ENCODE results near the gene RIPK3.

RIPK3 gene

GRCh38 chr14:24329073-24329663 lies 10.6 kb downstream of the RIPK3 start:
- no peak for TF ChIP-seq FOXP2 (optimal IDR thresholded peaks at IDR 0.05; ENCODE audit: borderline replicate concordance, extremely low read depth, extremely low read length, insufficient read depth)

GRCh38 chr14:24327303-24327702 lies 12.5 kb downstream of the RIPK3 start:
- TF ChIP-seq REST (IDR thresholded peaks at IDR 0.05; ENCODE audit: insufficient read depth in 1 of 2, low read depth in 2 of 2, low read length in 2 of 2) (no peak), FOXP2 (optimal IDR thresholded peaks at IDR 0.05; ENCODE audit: borderline replicate concordance, extremely low read depth, extremely low read length, insufficient read depth) (no peak), POLR2AphosphoS5 (IDR thresholded peaks at IDR 0.05; ENCODE audit: low read depth, low read length) (no peak), TAF1 (IDR thresholded peaks at IDR 0.05; ENCODE audit: borderline replicate concordance, insufficient read depth, low read length) (no peak), SIN3A (IDR thresholded peaks at IDR 0.05; ENCODE audit: borderline replicate concordance, insufficient read depth, low read length) (no peak)

DNA sequence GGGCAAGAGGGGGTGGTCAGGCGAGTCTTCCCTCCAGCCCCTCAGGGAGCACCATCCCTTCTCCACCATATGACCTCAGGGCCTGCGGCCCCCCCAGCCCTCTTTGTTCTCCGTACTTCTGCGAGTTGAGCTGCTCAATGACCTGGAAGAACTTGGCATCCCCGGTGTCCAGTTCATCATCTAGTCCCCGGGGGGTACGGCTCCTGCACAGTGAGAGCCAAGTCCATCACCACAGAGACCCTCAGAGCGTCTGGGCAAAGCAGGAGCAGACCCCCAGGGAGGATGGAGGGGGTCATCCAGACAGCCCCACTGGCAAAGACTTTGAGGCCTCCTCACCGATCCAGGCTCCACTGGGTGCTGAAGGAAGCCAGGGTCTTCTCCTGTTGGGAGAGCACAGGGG lies 13.8 kb downstream of the RIPK3 start:
- TF ChIP-seq REST (IDR thresholded peaks at IDR 0.05; ENCODE audit: insufficient read depth in 1 of 2, low read depth in 2 of 2, low read length in 2 of 2) = no peak
- no peak for TF ChIP-seq FOXP2 (optimal IDR thresholded peaks at IDR 0.05; ENCODE audit: borderline replicate concordance, extremely low read depth, extremely low read length, insufficient read depth)
- TF ChIP-seq SIN3A (IDR thresholded peaks at IDR 0.05; ENCODE audit: borderline replicate concordance, insufficient read depth, low read length) = no peak
- no peak for TF ChIP-seq POLR2AphosphoS5 (IDR thresholded peaks at IDR 0.05; ENCODE audit: low read depth, low read length)
- no peak for TF ChIP-seq TAF1 (IDR thresholded peaks at IDR 0.05; ENCODE audit: borderline replicate concordance, insufficient read depth, low read length)

- no peak for TF ChIP-seq SIN3A (IDR thresholded peaks at IDR 0.05; ENCODE audit: borderline replicate concordance, insufficient read depth, low read length)
- no peak for TF ChIP-seq POLR2AphosphoS5 (IDR thresholded peaks at IDR 0.05; ENCODE audit: low read depth, low read length)
- no peak for TF ChIP-seq TAF1 (IDR thresholded peaks at IDR 0.05; ENCODE audit: borderline replicate concordance, insufficient read depth, low read length)
- TF ChIP-seq FOXP2 (optimal IDR thresholded peaks at IDR 0.05; ENCODE audit: borderline replicate concordance, extremely low read depth, extremely low read length, insufficient read depth) = no peak
These were observed 14.7 kb downstream of the RIPK3 start for GRCh38 chr14:24325041-24325530.

DNA sequence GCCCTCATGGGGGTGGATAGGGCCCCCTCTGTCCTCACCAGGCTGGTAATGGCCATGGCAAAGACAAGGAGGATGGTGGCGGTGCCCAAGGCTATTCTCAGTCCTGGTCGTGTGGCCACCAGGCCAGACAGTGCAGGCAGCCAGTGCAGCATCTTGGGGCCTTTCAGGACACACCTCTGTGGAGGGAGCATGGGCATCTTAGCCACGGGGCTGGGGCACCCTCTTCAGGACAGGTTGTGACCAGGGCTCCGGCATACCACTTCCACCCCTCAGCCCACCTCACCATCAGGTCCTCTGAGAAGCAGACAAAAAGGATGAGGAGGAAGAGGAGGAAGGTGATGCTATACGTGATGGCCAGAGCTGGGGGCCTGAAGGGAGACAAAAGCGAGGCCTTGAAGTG lies 15.8 kb downstream of the RIPK3 start:
- TF ChIP-seq SIN3A (IDR thresholded peaks at IDR 0.05; ENCODE audit: borderline replicate concordance, insufficient read depth, low read length) = no peak
- TF ChIP-seq FOXP2 (optimal IDR thresholded peaks at IDR 0.05; ENCODE audit: borderline replicate concordance, extremely low read depth, extremely low read length, insufficient read depth) = no peak
- no peak for TF ChIP-seq REST (IDR thresholded peaks at IDR 0.05; ENCODE audit: insufficient read depth in 1 of 2, low read depth in 2 of 2, low read length in 2 of 2)

DNA sequence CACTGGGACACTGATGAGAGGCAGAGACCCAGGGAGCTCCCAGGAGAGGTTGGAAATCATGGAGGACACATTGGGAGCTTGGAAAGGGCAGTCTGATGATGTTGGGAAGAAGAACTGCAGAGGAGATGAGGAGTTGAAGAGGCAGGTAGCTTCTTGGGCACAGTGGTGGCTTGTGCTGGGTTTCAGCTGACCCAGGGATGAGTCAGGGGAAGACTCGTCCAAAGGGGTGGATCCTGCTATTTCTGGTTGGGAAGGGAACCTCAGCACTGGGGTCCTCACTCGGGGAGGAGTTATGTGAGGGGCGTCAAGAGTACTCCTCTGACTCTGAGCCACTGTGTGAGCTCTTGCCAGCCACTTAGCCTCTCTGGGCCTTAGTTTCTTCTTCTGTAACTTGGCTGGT lies 16.4 kb downstream of the RIPK3 start:
- no peak for TF ChIP-seq TAF1 (IDR thresholded peaks at IDR 0.05; ENCODE audit: borderline replicate concordance, insufficient read depth, low read length)
- TF ChIP-seq REST (IDR thresholded peaks at IDR 0.05; ENCODE audit: insufficient read depth in 1 of 2, low read depth in 2 of 2, low read length in 2 of 2) = no peak
